ENCODE data around the gene RDX. TPM values are rescaled to one million over a fixed set of nuclear protein-coding genes. Genes with fewer than 3 reads are reported as not detected.
A peak's percentile ranks its signal among the peaks of the same experiment; 100 is the strongest.
"Not testable (repeated sequence)": the region's sequence is repeated elsewhere in the genome, so short reads cannot be mapped to it uniquely, and the experiment has no call there.

RDX gene
- total and polyA plus RNA-seq, 4 donors: 126 to 185 (median 155) TPM

DNA sequence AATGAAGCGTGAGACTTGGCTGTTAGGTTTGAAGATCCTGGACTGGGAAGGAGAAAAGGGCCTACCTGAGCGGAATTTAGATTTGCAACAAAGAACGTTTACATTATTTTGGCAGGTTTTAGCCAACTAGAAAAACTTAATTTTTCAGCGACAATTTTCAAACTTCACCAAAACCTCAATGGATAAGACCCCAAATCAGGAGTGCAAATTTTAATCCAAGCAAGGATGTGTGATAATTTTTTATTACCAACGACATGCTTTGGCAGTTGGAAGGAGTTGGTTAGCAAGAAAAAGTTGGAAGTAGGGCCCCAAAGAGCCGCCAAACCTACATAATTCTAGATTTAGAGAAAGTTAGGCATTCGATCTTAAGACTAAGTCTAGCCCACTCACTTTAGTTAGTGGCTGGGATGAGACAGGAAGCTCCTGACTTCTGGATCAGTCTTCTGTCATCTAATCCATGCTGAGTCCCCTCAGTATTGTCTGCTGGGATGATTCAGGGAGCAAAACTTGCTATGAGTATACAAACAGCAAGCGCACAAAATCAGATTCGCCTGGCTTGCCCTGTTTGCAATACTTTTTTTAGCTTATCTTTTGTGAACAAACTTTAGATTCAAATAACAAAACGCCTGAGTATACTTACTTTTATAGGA is 787 bp upstream of the RDX start:
- Histone ChIP-seq H3K4me1 (ENCODE audit: control insufficient read depth, insufficient read depth, low read length) (peaks cover 16% of the 10 kb centered on the region), H3K27me3 (ENCODE audit: control insufficient read depth, insufficient read depth, low read length) (no peaks in the 10 kb centered on the region), H3K9me3 (ENCODE audit: control insufficient read depth, insufficient read depth, low read length) (no peaks in the 10 kb centered on the region), H3K36me3 (ENCODE audit: control insufficient read depth, insufficient read depth, low read length) (no peaks in the 10 kb centered on the region), H3K4me3 (ENCODE audit: low read depth, low read length) (peak overlapping the region; percentile 58), H3K27ac (ENCODE audit: low read depth, low read length) (peak overlapping the region; percentile 74)
- WGBS (ENCODE audit: insufficient coverage): 57% methylated on average over 4 of the region's 10 CpGs
- no peak for DNase-seq (ENCODE audit: low read depth in 4 of 6, low spot score in 6 of 6)

DNA sequence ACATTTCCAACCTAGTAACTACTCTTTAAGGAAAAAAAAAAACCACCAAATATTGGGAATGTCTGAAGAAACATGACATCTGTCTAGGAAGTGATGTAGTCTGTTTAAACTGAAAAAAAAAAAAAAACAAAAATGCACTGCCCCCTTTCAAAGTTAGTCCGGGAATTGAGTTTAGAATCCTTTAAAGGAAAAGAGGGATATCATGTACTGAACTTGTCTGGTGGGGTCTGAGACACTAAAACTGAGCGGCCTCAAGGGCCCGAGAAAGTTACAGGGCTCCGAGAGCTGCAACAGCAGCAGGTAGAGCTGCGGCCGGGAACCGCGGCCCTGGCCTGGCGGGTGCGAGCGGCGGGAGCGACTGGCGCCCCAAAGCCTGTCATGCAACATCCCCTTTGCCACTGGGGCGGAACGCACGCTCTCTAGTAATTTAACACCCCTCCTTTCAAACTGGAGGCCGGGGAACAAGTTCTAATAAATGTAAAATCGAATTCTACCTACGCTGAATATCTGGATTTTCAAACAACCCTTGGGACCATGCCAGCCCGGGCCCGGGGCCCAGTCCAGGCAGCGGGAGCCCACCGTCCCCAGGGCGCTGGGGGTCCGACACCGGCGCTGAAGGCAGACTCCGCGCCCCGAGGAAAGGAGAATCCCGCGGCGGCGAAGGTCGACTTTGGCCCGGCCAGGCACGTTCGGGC is 736 bp downstream of the RDX start:
- Histone ChIP-seq H3K4me3 (ENCODE audit: low read depth, low read length) (peak overlapping the region; percentile 78), H3K27me3 (ENCODE audit: control insufficient read depth, insufficient read depth, low read length) (no peaks in the 10 kb centered on the region), H3K4me1 (ENCODE audit: control insufficient read depth, insufficient read depth, low read length) (peaks cover 26% of the 10 kb centered on the region), H3K27ac (ENCODE audit: low read depth, low read length) (peak overlapping the region; percentile 92), H3K36me3 (ENCODE audit: control insufficient read depth, insufficient read depth, low read length) (no peaks in the 10 kb centered on the region), H3K9me3 (ENCODE audit: control insufficient read depth, insufficient read depth, low read length) (no peaks in the 10 kb centered on the region)
- WGBS (ENCODE audit: insufficient coverage): under 1% methylated on average over 39 of the region's 39 CpGs
- DNase-seq (ENCODE audit: low read depth in 4 of 6, low spot score in 6 of 6): peak; percentile 21 to 83 (median 44)

DNA sequence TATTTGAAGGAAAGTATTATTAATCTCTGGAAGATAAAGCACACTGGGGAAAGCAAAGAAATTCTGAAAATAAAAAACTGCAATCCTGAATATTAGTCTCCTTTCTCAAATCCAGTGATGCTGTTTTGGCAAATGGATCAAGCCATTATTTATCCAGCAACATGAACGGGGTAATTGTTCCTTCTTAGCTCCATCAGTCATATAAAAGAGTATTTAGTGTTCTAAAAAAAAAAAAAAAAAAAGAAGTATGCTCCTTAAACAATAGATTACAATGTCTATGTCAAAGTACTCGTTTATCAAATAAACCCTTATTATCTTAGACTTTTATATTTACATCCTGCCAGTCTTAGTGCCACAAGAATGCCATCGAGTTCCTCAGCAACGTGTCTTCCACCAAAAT is 1.3 kb downstream of the RDX start:
- WGBS (ENCODE audit: insufficient coverage): no CpG with 5 or more reads among the region's 4 CpGs
- H3K9me3 ChIP-seq (ENCODE audit: control insufficient read depth, insufficient read depth, low read length): no peaks in the 10 kb centered on the region
- H3K27ac ChIP-seq (ENCODE audit: low read depth, low read length): peak overlapping the region; percentile 92
- H3K27me3 ChIP-seq (ENCODE audit: control insufficient read depth, insufficient read depth, low read length): no peaks in the 10 kb centered on the region
- peak in 2 of 6 donors; percentile 24 to 27 for DNase-seq (ENCODE audit: low read depth in 4 of 6, low spot score in 6 of 6)
- peaks cover 23% of the 10 kb centered on the region for H3K4me1 ChIP-seq (ENCODE audit: control insufficient read depth, insufficient read depth, low read length)
- H3K36me3 ChIP-seq (ENCODE audit: control insufficient read depth, insufficient read depth, low read length): no peaks in the 10 kb centered on the region
- H3K4me3 ChIP-seq (ENCODE audit: low read depth, low read length): peak overlapping the region; percentile 78

DNA sequence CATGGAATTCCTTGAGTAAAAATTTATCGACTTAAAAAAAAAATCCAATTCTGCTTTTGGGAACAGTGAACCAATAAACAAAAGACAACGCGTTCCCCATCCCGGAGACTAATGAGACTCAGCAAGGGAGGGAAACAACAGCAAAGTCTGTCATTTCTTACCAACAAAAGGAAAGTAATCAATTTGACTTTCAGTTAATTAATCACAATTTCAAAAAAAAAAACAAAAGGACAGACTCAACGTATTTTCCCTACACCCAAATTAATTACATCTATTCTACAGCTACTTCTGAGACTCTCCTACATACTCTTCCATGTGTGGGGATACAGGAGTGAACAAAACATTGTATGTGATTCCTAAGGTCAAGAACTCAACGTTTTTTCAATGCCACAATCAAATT is 1.9 kb downstream of the RDX start:
- Histone ChIP-seq H3K9me3 (ENCODE audit: control insufficient read depth, insufficient read depth, low read length) (no peaks in the 10 kb centered on the region), H3K36me3 (ENCODE audit: control insufficient read depth, insufficient read depth, low read length) (no peaks in the 10 kb centered on the region), H3K27me3 (ENCODE audit: control insufficient read depth, insufficient read depth, low read length) (no peaks in the 10 kb centered on the region), H3K4me1 (ENCODE audit: control insufficient read depth, insufficient read depth, low read length) (peaks cover 22% of the 10 kb centered on the region), H3K27ac (ENCODE audit: low read depth, low read length) (peak overlapping the region; percentile 92), H3K4me3 (ENCODE audit: low read depth, low read length) (peak overlapping the region; percentile 78)
- 19% methylated on average over 4 of the region's 6 CpGs for WGBS (ENCODE audit: insufficient coverage)
- DNase-seq (ENCODE audit: low read depth in 4 of 6, low spot score in 6 of 6): peak in 2 of 6 donors; percentile 16 to 20

DNA sequence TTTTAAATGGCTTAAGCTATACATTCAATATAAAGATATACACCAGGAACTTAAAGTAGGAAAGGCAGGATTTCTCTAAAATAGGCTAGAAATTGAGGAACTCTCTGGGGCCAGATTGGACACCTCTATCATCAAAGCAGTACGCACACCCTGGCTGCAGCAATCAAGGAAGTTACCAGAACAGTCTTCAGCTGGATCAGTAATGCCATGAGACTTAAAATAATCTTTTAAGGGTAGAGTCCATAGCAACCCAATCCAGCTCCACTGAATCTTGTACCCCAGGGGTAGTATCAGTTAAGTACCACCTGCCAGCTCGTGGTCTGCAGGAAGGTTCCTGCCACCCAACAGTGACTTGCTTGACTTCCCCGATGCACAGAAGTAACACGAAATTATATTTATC is 3.0 kb downstream of the RDX start:
- no peak for DNase-seq (ENCODE audit: low read depth in 4 of 6, low spot score in 6 of 6)
- no peaks in the 10 kb centered on the region for H3K9me3 ChIP-seq (ENCODE audit: control insufficient read depth, insufficient read depth, low read length)
- H3K36me3 ChIP-seq (ENCODE audit: control insufficient read depth, insufficient read depth, low read length): no peaks in the 10 kb centered on the region
- H3K27me3 ChIP-seq (ENCODE audit: control insufficient read depth, insufficient read depth, low read length): no peaks in the 10 kb centered on the region
- H3K4me1 ChIP-seq (ENCODE audit: control insufficient read depth, insufficient read depth, low read length): peaks cover 22% of the 10 kb centered on the region
- H3K27ac ChIP-seq (ENCODE audit: low read depth, low read length): no peak overlapping the region
- 77% methylated on average over 3 of the region's 4 CpGs for WGBS (ENCODE audit: insufficient coverage)
- H3K4me3 ChIP-seq (ENCODE audit: low read depth, low read length): no peak overlapping the region

DNA sequence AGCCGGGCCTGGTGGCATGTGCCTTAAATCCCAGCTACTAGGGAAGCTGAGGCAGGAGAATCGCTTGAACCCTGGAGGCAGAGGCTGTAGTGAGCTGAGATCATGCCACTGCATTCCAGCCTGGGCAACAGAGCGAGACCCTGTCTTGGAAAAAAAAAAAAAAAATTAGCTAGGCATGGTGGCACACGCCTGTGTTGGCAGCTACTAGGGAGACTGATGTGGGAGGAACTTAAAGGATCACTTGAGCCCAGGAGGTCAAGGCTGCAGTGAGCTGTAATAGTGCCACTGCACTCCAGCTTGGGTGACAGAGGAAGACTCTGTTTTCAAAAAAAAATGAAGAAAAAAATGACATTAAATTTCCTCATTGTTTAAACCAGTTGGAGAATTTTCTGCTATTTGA is 4.3 kb downstream of the RDX start:
- H3K4me3 ChIP-seq (ENCODE audit: low read depth, low read length); DNase-seq (ENCODE audit: low read depth in 4 of 6, low spot score in 6 of 6); H3K9me3 ChIP-seq (ENCODE audit: control insufficient read depth, insufficient read depth, low read length); H3K27me3 ChIP-seq (ENCODE audit: control insufficient read depth, insufficient read depth, low read length); H3K27ac ChIP-seq (ENCODE audit: low read depth, low read length); H3K36me3 ChIP-seq (ENCODE audit: control insufficient read depth, insufficient read depth, low read length): not testable (repeated sequence)
- peaks cover 22% of the 10 kb centered on the region for H3K4me1 ChIP-seq (ENCODE audit: control insufficient read depth, insufficient read depth, low read length)
- 92% methylated on average over 3 of the region's 4 CpGs for WGBS (ENCODE audit: insufficient coverage)

DNA sequence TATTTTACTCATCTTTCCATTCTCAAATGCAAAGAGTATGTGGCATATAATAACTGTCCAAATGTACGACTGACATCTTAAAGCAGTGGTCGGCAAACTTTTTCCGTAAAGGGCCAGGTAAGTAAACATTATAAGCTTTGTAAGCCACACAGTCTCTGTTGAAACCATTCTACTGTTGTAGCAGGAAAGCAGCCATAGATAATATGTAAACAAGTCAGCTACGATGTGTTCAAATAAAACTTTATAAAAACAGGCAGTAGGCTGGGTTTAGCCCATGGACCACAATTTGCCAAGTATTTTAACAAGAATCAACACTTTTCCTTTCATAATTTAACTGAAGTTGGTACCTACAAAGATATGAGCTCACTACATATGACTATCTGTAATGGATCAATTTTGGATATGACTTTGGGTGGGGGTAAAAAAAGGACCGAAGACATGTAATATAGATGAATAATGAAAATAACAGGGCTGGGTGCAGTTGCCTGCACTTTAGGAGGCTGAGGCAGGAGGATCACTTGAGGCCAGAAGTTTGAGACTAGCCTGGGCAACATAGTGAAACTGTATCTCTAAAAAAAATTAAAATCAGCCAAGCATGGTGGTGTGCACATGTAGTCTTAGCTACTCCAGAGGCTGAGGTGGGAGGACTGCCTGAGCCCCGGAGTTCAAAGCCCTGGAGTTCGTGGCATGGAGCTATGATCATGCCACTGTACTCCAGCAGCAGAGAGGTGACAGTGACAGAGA is 5.7 kb downstream of the RDX start:
- Histone ChIP-seq H3K4me1 (ENCODE audit: control insufficient read depth, insufficient read depth, low read length) (peaks cover 22% of the 10 kb centered on the region), H3K27ac (ENCODE audit: low read depth, low read length) (no peak overlapping the region), H3K27me3 (ENCODE audit: control insufficient read depth, insufficient read depth, low read length) (no peaks in the 10 kb centered on the region), H3K4me3 (ENCODE audit: low read depth, low read length) (no peak overlapping the region), H3K9me3 (ENCODE audit: control insufficient read depth, insufficient read depth, low read length) (no peaks in the 10 kb centered on the region), H3K36me3 (ENCODE audit: control insufficient read depth, insufficient read depth, low read length) (no peaks in the 10 kb centered on the region)
- 94% methylated on average over 3 of the region's 7 CpGs for WGBS (ENCODE audit: insufficient coverage)
- no peak for DNase-seq (ENCODE audit: low read depth in 4 of 6, low spot score in 6 of 6)

DNA sequence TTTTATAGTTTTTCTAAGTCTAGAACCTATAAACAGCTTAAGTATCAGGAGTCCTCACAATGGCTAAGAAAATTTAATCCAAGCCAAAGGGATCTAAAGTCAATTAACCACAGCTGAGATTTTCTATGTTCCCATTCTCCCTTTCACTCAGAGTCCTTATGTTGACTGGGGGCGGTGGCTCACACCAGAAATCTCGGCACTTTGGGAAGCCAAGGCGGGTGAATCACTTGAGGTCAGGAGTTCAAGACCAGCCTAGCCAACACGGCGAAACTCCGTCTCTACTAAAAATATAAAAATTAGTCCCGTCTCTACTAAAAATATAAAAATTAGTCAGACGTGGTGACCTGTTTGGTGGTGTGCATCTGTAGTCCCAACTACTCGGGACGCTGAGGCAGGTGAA is 6.9 kb downstream of the RDX start:
- no CpG with 5 or more reads among the region's 10 CpGs for WGBS (ENCODE audit: insufficient coverage)
- Histone ChIP-seq H3K36me3 (ENCODE audit: control insufficient read depth, insufficient read depth, low read length) (no peaks in the 10 kb centered on the region), H3K4me3 (ENCODE audit: low read depth, low read length) (no peak overlapping the region), H3K4me1 (ENCODE audit: control insufficient read depth, insufficient read depth, low read length) (peaks cover 22% of the 10 kb centered on the region), H3K27ac (ENCODE audit: low read depth, low read length) (no peak overlapping the region), H3K27me3 (ENCODE audit: control insufficient read depth, insufficient read depth, low read length) (no peaks in the 10 kb centered on the region), H3K9me3 (ENCODE audit: control insufficient read depth, insufficient read depth, low read length) (no peaks in the 10 kb centered on the region)
- DNase-seq (ENCODE audit: low read depth in 4 of 6, low spot score in 6 of 6): no peak

DNA sequence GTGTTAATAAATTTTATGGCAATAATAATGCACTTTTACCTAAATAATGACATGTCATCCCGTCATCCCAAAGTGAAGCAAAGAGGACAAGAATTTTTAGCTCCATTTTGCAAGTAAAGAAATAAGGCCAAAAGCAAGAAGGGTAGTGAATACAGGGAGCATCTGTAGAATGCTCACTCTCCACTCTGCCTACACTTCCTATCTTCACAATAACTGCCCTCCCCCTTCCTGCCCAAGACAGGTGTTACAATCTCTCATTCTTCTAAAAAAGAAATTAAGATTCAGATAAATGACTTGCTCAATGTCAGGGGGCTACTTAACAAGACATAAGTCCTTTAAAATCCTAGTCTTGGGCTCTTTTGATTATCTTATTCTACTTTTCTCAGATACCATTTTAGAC is 8.9 kb downstream of the RDX start:
- H3K4me1 ChIP-seq (ENCODE audit: control insufficient read depth, insufficient read depth, low read length): peaks cover 10% of the 10 kb centered on the region
- no CpG with 5 or more reads among the region's 1 CpG for WGBS (ENCODE audit: insufficient coverage)
- H3K36me3 ChIP-seq (ENCODE audit: control insufficient read depth, insufficient read depth, low read length): no peaks in the 10 kb centered on the region
- no peak overlapping the region for H3K4me3 ChIP-seq (ENCODE audit: low read depth, low read length)
- H3K27me3 ChIP-seq (ENCODE audit: control insufficient read depth, insufficient read depth, low read length): no peaks in the 10 kb centered on the region
- peak in 1 of 6 donors; percentile 33 for DNase-seq (ENCODE audit: low read depth in 4 of 6, low spot score in 6 of 6)
- no peak overlapping the region for H3K27ac ChIP-seq (ENCODE audit: low read depth, low read length)
- no peaks in the 10 kb centered on the region for H3K9me3 ChIP-seq (ENCODE audit: control insufficient read depth, insufficient read depth, low read length)
